SK-N-SH treated with all-trans-retinoic acid at 6 μM for 48 hours (cell line): Measurements from ENCODE around the gene PPP2R2C.

Experiments used
- ATAC-seq: fragments of 200-7000 bp; cut with Tn5 transposase; 3 replicates; pipeline ENCODE4 v1.9.1; 2020; ENCODE audit warnings: mild to moderate bottlenecking, moderate library complexity
- ARNTL ChIP-seq: fragments of 450-650 bp; formaldehyde crosslinking; IDR thresholded peaks from 2 replicates; pipeline ENCODE4 v1.5.0; 2020; ENCODE audit warnings: low read depth, mild to moderate bottlenecking, moderate library complexity, borderline replicate concordance
- BACH2 ChIP-seq: fragments of 250-450 bp; sonication (Bioruptor Pico); IDR thresholded peaks from 2 replicates; pipeline ENCODE4 v1.9.0; 2021; ENCODE audit warnings: mild to moderate bottlenecking, borderline replicate concordance
- CREB5 ChIP-seq: fragments of 250-450 bp; sonication (Bioruptor Pico); IDR thresholded peaks from 2 replicates; pipeline ENCODE4 v1.5.1; 2020; ENCODE audit warnings: low read depth, mild to moderate bottlenecking, moderate library complexity
- CSDC2 ChIP-seq: fragments of 250-450 bp; sonication (Bioruptor Pico); IDR thresholded peaks from 2 replicates; pipeline ENCODE4 v1.5.0; 2020; ENCODE audit warnings: mild to moderate bottlenecking, moderate library complexity
- CSRNP3 ChIP-seq: fragments of 250-450 bp; sonication (Bioruptor Pico); IDR thresholded peaks from 2 replicates; pipeline ENCODE4 v1.5.1; 2021; ENCODE audit warnings: mild to moderate bottlenecking, moderate library complexity
- ESRRG ChIP-seq: fragments of 250-450 bp; sonication (Bioruptor Pico); IDR thresholded peaks from 2 replicates; pipeline ENCODE4 v1.6.1; 2021; ENCODE audit warnings: mild to moderate bottlenecking
- GLIS3 ChIP-seq: fragments of 250-450 bp; sonication (Bioruptor Pico); IDR thresholded peaks from 2 replicates; pipeline ENCODE4 v1.5.0; 2020; ENCODE audit warnings: mild to moderate bottlenecking, moderate library complexity
- ISL1 ChIP-seq: fragments of 250-450 bp; sonication (Bioruptor Pico); IDR thresholded peaks from 2 replicates; pipeline ENCODE4 v2.1.2; 2022; ENCODE audit warnings: mild to moderate bottlenecking, moderate library complexity
- OSR1 ChIP-seq: fragments of 250-450 bp; sonication (Bioruptor Pico); IDR thresholded peaks from 2 replicates; pipeline ENCODE4 v1.8.0; 2022; ENCODE audit warnings: moderate library complexity, mild to moderate bottlenecking, inconsistent platforms
- POU6F1 ChIP-seq: fragments of 250-450 bp; sonication (Bioruptor Pico); IDR thresholded peaks from 2 replicates; pipeline ENCODE4 v1.8.0; 2021; ENCODE audit warnings: low read depth, mild to moderate bottlenecking, moderate library complexity, borderline replicate concordance
- PPARA ChIP-seq: fragments of 250-450 bp; sonication (Bioruptor Pico); IDR thresholded peaks from 2 replicates; pipeline ENCODE4 v1.5.0; 2020; ENCODE audit warnings: mild to moderate bottlenecking, borderline replicate concordance
- RARB ChIP-seq: fragments of 250-450 bp; sonication (Bioruptor Pico); IDR thresholded peaks from 2 replicates; pipeline ENCODE4 v1.8.0; 2021; ENCODE audit warnings: mild to moderate bottlenecking, moderate library complexity
- SNAI2 ChIP-seq: fragments of 250-450 bp; sonication (Bioruptor Pico); IDR thresholded peaks from 2 replicates; pipeline ENCODE4 v1.5.0; 2020; ENCODE audit warnings: mild to moderate bottlenecking, moderate library complexity
- TCF4 ChIP-seq: fragments of 250-450 bp; sonication (Bioruptor Pico); IDR thresholded peaks from 2 replicates; pipeline ENCODE4 v1.8.0; 2021; ENCODE audit warnings: mild to moderate bottlenecking, moderate library complexity, borderline replicate concordance
- TOX ChIP-seq: fragments of 250-450 bp; sonication (Bioruptor Pico); IDR thresholded peaks from 2 replicates; pipeline ENCODE4 v1.8.0; 2021; ENCODE audit warnings: mild to moderate bottlenecking, moderate library complexity, borderline replicate concordance
- ZC3H10 ChIP-seq: fragments of 250-450 bp; sonication (Bioruptor Pico); IDR thresholded peaks from 2 replicates; pipeline ENCODE4 v1.5.1; 2021; ENCODE audit warnings: mild to moderate bottlenecking, moderate library complexity
- ZFP3 ChIP-seq: fragments of 250-450 bp; sonication (Bioruptor Pico); IDR thresholded peaks from 2 replicates; pipeline ENCODE4 v1.5.0; 2020; ENCODE audit warnings: mild to moderate bottlenecking, moderate library complexity
- ZFP30 ChIP-seq: fragments of 450-650 bp; formaldehyde crosslinking; IDR thresholded peaks from 2 replicates; pipeline ENCODE4 v1.5.0; 2022; ENCODE audit warnings: mild to moderate bottlenecking, moderate library complexity
- ZNF565 ChIP-seq: fragments of 450-650 bp; formaldehyde crosslinking; conservative IDR thresholded peaks from 2 replicates; pipeline ENCODE4 v1.5.0; 2020; ENCODE audit warnings: low read depth, mild to moderate bottlenecking, moderate library complexity
- ZNF70 ChIP-seq: fragments of 450-650 bp; formaldehyde crosslinking; IDR thresholded peaks from 2 replicates; pipeline ENCODE4 v1.5.0; 2020; ENCODE audit warnings: mild to moderate bottlenecking, moderate library complexity
- ZNF8 ChIP-seq: fragments of 450-650 bp; formaldehyde crosslinking; IDR thresholded peaks from 2 replicates; pipeline ENCODE4 v1.5.0; 2020; ENCODE audit warnings: mild to moderate bottlenecking, moderate library complexity
- TF ChIP-seq, protein P1 (sequence below): fragments of 250-450 bp; sonication (Bioruptor Pico); IDR thresholded peaks from 2 replicates; pipeline ENCODE4 v1.8.0; 2020; ENCODE audit warnings: mild to moderate bottlenecking, moderate library complexity, borderline replicate concordance
- TF ChIP-seq, protein P2 (sequence below): fragments of 250-450 bp; sonication (Bioruptor Pico); IDR thresholded peaks from 2 replicates; pipeline ENCODE4 v1.5.0; 2020; ENCODE audit warnings: mild to moderate bottlenecking, moderate library complexity

The PPP2R2C gene

DNA sequence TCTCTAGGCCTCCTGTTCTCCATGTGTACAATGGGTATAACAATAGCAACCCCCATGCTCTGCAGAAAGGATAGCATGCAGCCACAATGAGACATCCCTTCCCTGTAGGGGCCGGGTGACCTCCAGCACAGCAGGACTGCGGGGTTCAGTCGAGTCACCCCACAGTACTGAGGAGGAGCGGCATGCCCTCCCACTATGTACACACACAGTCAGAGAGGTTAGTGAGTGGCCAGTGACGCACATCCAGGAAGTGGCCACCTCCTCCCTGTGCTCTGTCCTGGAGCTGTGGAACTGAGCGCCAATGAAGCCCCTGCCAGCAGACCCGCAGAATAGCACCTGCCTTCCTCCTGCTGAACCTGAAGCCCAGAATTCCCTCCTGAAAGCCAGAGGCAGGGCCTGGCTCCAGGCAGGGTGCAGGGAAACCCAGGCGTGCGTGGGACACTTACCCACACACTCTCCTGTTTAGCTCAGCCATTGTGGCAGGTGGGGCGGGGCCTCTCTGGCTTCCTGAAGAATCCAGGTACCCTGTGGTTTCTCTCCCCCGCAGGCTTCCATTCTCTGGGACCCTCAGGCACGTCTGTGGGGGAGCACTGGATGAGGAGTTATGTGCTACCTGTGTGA is 152.8 kb downstream of the PPP2R2C start:
- ATAC-seq, result no peak
- TF ChIP-seq BACH2 (CRISPR knock-in tag) (no peak), ISL1 (no peak), ZFP3 (CRISPR knock-in tag) (no peak), CREB5 (CRISPR knock-in tag) (no peak)
- TF ChIP-seq, all 23 proteins: peak for 0

DNA sequence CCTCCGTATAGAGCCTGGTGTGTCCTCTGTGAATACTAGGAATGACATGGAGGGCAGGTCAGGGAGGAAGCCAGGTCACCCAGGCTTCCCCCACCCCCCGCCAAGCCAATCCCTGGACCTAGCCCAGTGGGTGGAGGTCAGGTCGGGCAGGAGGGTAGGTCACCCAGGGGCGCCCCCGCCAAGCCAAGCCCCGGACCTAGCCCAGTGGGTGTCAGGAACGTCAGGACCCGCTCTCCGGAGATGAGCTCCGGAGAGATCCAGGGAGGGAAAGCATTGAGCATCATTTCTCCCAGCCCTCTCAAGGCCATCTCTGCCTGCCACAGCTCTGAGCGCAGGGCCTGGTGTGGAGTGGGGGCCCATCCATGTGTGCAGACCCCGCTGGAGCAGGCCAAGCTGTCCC is 154.2 kb downstream of the PPP2R2C start:
- TF ChIP-seq SNAI2 (CRISPR knock-in tag) (no peak), PPARA (CRISPR knock-in tag) (no peak), ZNF70 (CRISPR knock-in tag) (no peak), ISL1 (no peak), TOX (CRISPR knock-in tag) (no peak), BACH2 (CRISPR knock-in tag) (no peak), GLIS3 (CRISPR knock-in tag) (no peak), CSRNP3 (CRISPR knock-in tag) (no peak), ZNF565 (no peak), ZNF8 (no peak), POU6F1 (no peak)
- TF ChIP-seq, protein P1, sequence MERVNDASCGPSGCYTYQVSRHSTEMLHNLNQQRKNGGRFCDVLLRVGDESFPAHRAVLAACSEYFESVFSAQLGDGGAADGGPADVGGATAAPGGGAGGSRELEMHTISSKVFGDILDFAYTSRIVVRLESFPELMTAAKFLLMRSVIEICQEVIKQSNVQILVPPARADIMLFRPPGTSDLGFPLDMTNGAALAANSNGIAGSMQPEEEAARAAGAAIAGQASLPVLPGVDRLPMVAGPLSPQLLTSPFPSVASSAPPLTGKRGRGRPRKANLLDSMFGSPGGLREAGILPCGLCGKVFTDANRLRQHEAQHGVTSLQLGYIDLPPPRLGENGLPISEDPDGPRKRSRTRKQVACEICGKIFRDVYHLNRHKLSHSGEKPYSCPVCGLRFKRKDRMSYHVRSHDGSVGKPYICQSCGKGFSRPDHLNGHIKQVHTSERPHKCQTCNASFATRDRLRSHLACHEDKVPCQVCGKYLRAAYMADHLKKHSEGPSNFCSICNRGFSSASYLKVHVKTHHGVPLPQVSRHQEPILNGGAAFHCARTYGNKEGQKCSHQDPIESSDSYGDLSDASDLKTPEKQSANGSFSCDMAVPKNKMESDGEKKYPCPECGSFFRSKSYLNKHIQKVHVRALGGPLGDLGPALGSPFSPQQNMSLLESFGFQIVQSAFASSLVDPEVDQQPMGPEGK (CRISPR knock-in tag), result no peak
- ATAC-seq, result no peak

GRCh38 chr4:6316461-6317003 is 155.9 kb downstream of the PPP2R2C start:
- no peak for ATAC-seq
- TF ChIP-seq OSR1 (CRISPR knock-in tag), result no peak
- no peak for TF ChIP-seq TOX (CRISPR knock-in tag)
- no peak for TF ChIP-seq ESRRG
- no peak for TF ChIP-seq SNAI2 (CRISPR knock-in tag)
- no peak for TF ChIP-seq POU6F1
- TF ChIP-seq, protein P2, sequence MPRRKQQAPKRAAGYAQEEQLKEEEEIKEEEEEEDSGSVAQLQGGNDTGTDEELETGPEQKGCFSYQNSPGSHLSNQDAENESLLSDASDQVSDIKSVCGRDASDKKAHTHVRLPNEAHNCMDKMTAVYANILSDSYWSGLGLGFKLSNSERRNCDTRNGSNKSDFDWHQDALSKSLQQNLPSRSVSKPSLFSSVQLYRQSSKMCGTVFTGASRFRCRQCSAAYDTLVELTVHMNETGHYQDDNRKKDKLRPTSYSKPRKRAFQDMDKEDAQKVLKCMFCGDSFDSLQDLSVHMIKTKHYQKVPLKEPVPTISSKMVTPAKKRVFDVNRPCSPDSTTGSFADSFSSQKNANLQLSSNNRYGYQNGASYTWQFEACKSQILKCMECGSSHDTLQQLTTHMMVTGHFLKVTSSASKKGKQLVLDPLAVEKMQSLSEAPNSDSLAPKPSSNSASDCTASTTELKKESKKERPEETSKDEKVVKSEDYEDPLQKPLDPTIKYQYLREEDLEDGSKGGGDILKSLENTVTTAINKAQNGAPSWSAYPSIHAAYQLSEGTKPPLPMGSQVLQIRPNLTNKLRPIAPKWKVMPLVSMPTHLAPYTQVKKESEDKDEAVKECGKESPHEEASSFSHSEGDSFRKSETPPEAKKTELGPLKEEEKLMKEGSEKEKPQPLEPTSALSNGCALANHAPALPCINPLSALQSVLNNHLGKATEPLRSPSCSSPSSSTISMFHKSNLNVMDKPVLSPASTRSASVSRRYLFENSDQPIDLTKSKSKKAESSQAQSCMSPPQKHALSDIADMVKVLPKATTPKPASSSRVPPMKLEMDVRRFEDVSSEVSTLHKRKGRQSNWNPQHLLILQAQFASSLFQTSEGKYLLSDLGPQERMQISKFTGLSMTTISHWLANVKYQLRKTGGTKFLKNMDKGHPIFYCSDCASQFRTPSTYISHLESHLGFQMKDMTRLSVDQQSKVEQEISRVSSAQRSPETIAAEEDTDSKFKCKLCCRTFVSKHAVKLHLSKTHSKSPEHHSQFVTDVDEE (CRISPR knock-in tag), result no peak
- no peak for TF ChIP-seq ZFP3 (CRISPR knock-in tag)
- TF ChIP-seq CREB5 (CRISPR knock-in tag), result no peak
- TF ChIP-seq ISL1, result no peak
- TF ChIP-seq ZFP30 (CRISPR knock-in tag), result no peak
- no peak for TF ChIP-seq ZC3H10
- TF ChIP-seq PPARA (CRISPR knock-in tag), result no peak
- no peak for TF ChIP-seq BACH2 (CRISPR knock-in tag)
- TF ChIP-seq, protein P1 (CRISPR knock-in tag), result no peak
- no peak for TF ChIP-seq ARNTL (CRISPR knock-in tag)
- no peak for TF ChIP-seq CSDC2 (CRISPR knock-in tag)
- no peak for TF ChIP-seq RARB (CRISPR knock-in tag)
- no peak for TF ChIP-seq TCF4 (CRISPR knock-in tag)
- no peak for TF ChIP-seq ZNF565
- no peak for TF ChIP-seq ZNF70 (CRISPR knock-in tag)
